Activated CD4-positive, alpha-beta T cell treated with anti-CD3 and anti-CD28 coated beads for 36 hours (primary cell): ENCODE data around the gene HLA-E. TPM values are rescaled to one million over a fixed set of nuclear protein-coding genes. Genes with fewer than 3 reads are reported as not detected.
A peak's percentile ranks its signal among the peaks of the same experiment; 100 is the strongest.
"Not testable (repeated sequence)": the region's sequence is repeated elsewhere in the genome, so short reads cannot be mapped to it uniquely, and the experiment has no call there.

ENCODE experiments used
- ATAC-seq: fragments of 200-7000 bp; cut with Tn5 transposase; one replicate; pipeline ENCODE4 v1.10.0; 2021; ENCODE audit warnings: mild to moderate bottlenecking, moderate library complexity
- CTCF ChIA-PET: fragments of 350-600 bp; sonication (Branson Sonifier 250); formaldehyde crosslinking; loops from one replicate; lab custom pipeline; 2021; ENCODE audit warnings: antibody characterized with exemption; lab: Charles Lee
- POLR2A ChIA-PET: fragments of 350-600 bp; sonication (Branson Sonifier 250); formaldehyde crosslinking; loops from one replicate; lab custom pipeline; 2021; ENCODE audit warnings: antibody characterized with exemption, inconsistent platforms; lab: Charles Lee
- DNase-seq: peaks from one replicate; pipeline ENCODE4 v3.0.0-alpha.2; 2020
- H3K27ac Mint-ChIP-seq: one replicate; pipeline ENCODE4 v1.8.0; 2021; ENCODE audit warnings: mixed read lengths
- H3K27me3 Mint-ChIP-seq: one replicate; pipeline ENCODE4 v1.8.0; 2021; ENCODE audit warnings: mixed read lengths
- H3K36me3 Mint-ChIP-seq: one replicate; pipeline ENCODE4 v1.8.0; 2021; ENCODE audit warnings: low read depth, mixed read lengths
- H3K4me1 Mint-ChIP-seq: one replicate; pipeline ENCODE4 v1.8.0; 2021; ENCODE audit warnings: mixed read lengths
- H3K4me3 Mint-ChIP-seq: one replicate; pipeline ENCODE4 v1.8.0; 2021; ENCODE audit warnings: mild to moderate bottlenecking, moderate library complexity, mixed read lengths
- H3K9me3 Mint-ChIP-seq: one replicate; pipeline ENCODE4 v1.8.0; 2021; ENCODE audit warnings: low read depth, mixed read lengths
- intact Hi-C, 2 experiments: fragments of 100-400 bp; cut with DNase I in 1 of 2; cut with micrococcal nuclease in 1 of 2; formaldehyde crosslinking; loops; one replicate each; pipeline versions ENCODE4 v1.14.2 to v1.15.1; 2022 to 2024; cut with DNase I, micrococcal nuclease
- total RNA-seq, 2 experiments: library from RNA; stranded (reverse); gene quantifications; one replicate each; pipeline ENCODE4 v1.2.3, GENCODE V29; 2021

Gene HLA-E
- total RNA-seq, 2 experiments from 2014 or later: 451 to 502 TPM

GRCh38 chr6:30507849-30508827 is 18.8 kb downstream of the HLA-E start:
- ChIA-PET CTCF (interaction anchor here (0.6 to 4.3 kb wide), 11 partner anchors 10 to 233 kb away, joined by 3 to 39 read pairs (median 4); no protein-coding TSS in a partner anchor), POLR2A (interaction anchor here (1.3 kb wide), 1 partner anchor 16 kb away, joined by 4 read pairs; no protein-coding TSS in a partner anchor)
- peak; percentile 47 for ATAC-seq
- no peak for DNase-seq
- no peaks in the 10 kb centered on the region for H3K27me3 Mint-ChIP-seq
- H3K36me3 Mint-ChIP-seq: peaks cover 2% of the 10 kb centered on the region
- H3K4me3 Mint-ChIP-seq: peak overlapping the region; percentile 51
- peak overlapping the region; percentile 94 for H3K27ac Mint-ChIP-seq
- intact Hi-C loops: loop anchor here (1.0 to 2.0 kb wide), 4 partner anchors 8 to 21 kb away; no protein-coding TSS in a partner anchor
- no peaks in the 10 kb centered on the region for H3K9me3 Mint-ChIP-seq
- H3K4me1 Mint-ChIP-seq: peaks cover 63% of the 10 kb centered on the region

GRCh38 chr6:30508890-30509736 is 19.8 kb downstream of the HLA-E start:
- POLR2A ChIA-PET: interaction anchor here (0.6 to 2.1 kb wide), 4 partner anchors 17 to 179 kb away, joined by 4 to 6 read pairs (median 5); no protein-coding TSS in a partner anchor
- Mint-ChIP-seq H3K4me1 (peaks cover 60% of the 10 kb centered on the region), H3K27ac (peak overlapping the region; percentile 94), H3K27me3 (no peaks in the 10 kb centered on the region), H3K4me3 (peak overlapping the region; percentile 51), H3K36me3 (peaks cover 2% of the 10 kb centered on the region), H3K9me3 (no peaks in the 10 kb centered on the region)
- ATAC-seq (peak; percentile 71), DNase-seq (peak; percentile 37)
- intact Hi-C loops: loop anchor here (1.0 to 2.0 kb wide), 4 partner anchors 7 to 20 kb away; no protein-coding TSS in a partner anchor
- CTCF ChIA-PET: interaction anchor here (0.6 to 4.3 kb wide), 15 partner anchors 9 to 62 kb away, joined by 3 to 39 read pairs (median 5); partner anchors contain the start of gene ABCF1

- intact Hi-C loops: loop anchor here in 1 of 2 experiments (10.0 kb wide), 1 partner anchor 1064 kb away; the partner anchor contains the start of genes LTA and TNF
- Mint-ChIP-seq H3K4me1 (peaks cover 72% of the 10 kb centered on the region), H3K9me3 (no peaks in the 10 kb centered on the region), H3K27me3 (no peaks in the 10 kb centered on the region), H3K4me3 (peak overlapping the region; percentile 49), H3K27ac (peak overlapping the region; percentile 72), H3K36me3 (peaks cover 2% of the 10 kb centered on the region)
- POLR2A ChIA-PET: interaction anchor here (0.7 to 2.1 kb wide), 3 partner anchors 10 to 20 kb away, joined by 3 to 6 read pairs (median 3); no protein-coding TSS in a partner anchor
- CTCF ChIA-PET: interaction anchor here (0.6 to 4.3 kb wide), 15 partner anchors 10 to 396 kb away, joined by 3 to 39 read pairs (median 7); no protein-coding TSS in a partner anchor
- DNase-seq: peak; percentile 3
- no peak for ATAC-seq
Observed at GRCh38 chr6:30510419-30511168, 21.3 kb downstream of the HLA-E start.

- H3K4me3 Mint-ChIP-seq: peak overlapping the region; percentile 49
- no peak for ATAC-seq
- no peaks in the 10 kb centered on the region for H3K27me3 Mint-ChIP-seq
- peaks cover 73% of the 10 kb centered on the region for H3K4me1 Mint-ChIP-seq
- DNase-seq: peak; percentile 3
- H3K27ac Mint-ChIP-seq: peak overlapping the region; percentile 72
- intact Hi-C loops: loop anchor here in 1 of 2 experiments (10.0 kb wide), 1 partner anchor 1064 kb away; the partner anchor contains the start of genes LTA and TNF
- H3K9me3 Mint-ChIP-seq: no peaks in the 10 kb centered on the region
- CTCF ChIA-PET: interaction anchor here (0.8 to 4.3 kb wide), 11 partner anchors 11 to 34 kb away, joined by 3 to 39 read pairs (median 7); no protein-coding TSS in a partner anchor
- POLR2A ChIA-PET: interaction anchor here (0.7 to 2.1 kb wide), 4 partner anchors 11 to 21 kb away, joined by 3 to 6 read pairs (median 3); no protein-coding TSS in a partner anchor
- H3K36me3 Mint-ChIP-seq: peaks cover 2% of the 10 kb centered on the region
Observed at GRCh38 chr6:30511169-30511546, 21.8 kb downstream of the HLA-E start.

GRCh38 chr6:30513451-30513850 is 24.1 kb downstream of the HLA-E start:
- Mint-ChIP-seq H3K4me3 (no peak overlapping the region), H3K36me3 (peaks cover 7% of the 10 kb centered on the region), H3K27me3 (no peaks in the 10 kb centered on the region), H3K27ac (no peak overlapping the region), H3K4me1 (peaks cover 70% of the 10 kb centered on the region), H3K9me3 (peaks cover 3% of the 10 kb centered on the region)
- ATAC-seq (no peak), DNase-seq (no peak)
- ChIA-PET CTCF (interaction anchor here (0.7 to 1.9 kb wide), 2 partner anchors 20 to 28 kb away, joined by 3 to 8 read pairs; no protein-coding TSS in a partner anchor), POLR2A (no interaction called here)
- intact Hi-C loops: loop anchor here in 1 of 2 experiments (10.0 kb wide), 1 partner anchor 1061 kb away; the partner anchor contains the start of genes LTA and TNF

- Mint-ChIP-seq H3K36me3 (peaks cover 19% of the 10 kb centered on the region), H3K27ac (peak overlapping the region; percentile 98), H3K4me3 (peak overlapping the region; percentile 74), H3K9me3 (peaks cover 12% of the 10 kb centered on the region), H3K4me1 (peaks cover 68% of the 10 kb centered on the region), H3K27me3 (no peaks in the 10 kb centered on the region)
- ATAC-seq: no peak
- ChIA-PET POLR2A (no interaction called here), CTCF (interaction anchor here (0.7 to 1.9 kb wide), 3 partner anchors 11 to 22 kb away, joined by 3 to 8 read pairs (median 3); no protein-coding TSS in a partner anchor)
- no peak for DNase-seq
- intact Hi-C loops: loop anchor here in 1 of 2 experiments (10.0 kb wide), 1 partner anchor 1060 kb away; the partner anchor contains the start of genes LTA and TNF
Observed at GRCh38 chr6:30515106-30515505, 25.8 kb downstream of the HLA-E start.

- Mint-ChIP-seq H3K9me3 (peaks cover 12% of the 10 kb centered on the region), H3K4me3 (peak overlapping the region; percentile 74), H3K27me3 (no peaks in the 10 kb centered on the region), H3K36me3 (peaks cover 23% of the 10 kb centered on the region), H3K27ac (peak overlapping the region; percentile 98), H3K4me1 (peaks cover 69% of the 10 kb centered on the region)
- ChIA-PET POLR2A (interaction anchor here (0.6 to 1.5 kb wide), 6 partner anchors 12 to 1030 kb away, joined by 3 to 12 read pairs (median 6); no protein-coding TSS in a partner anchor), CTCF (interaction anchor here (0.8 to 3.6 kb wide), 4 partner anchors 16 to 224 kb away, joined by 3 to 17 read pairs (median 6); no protein-coding TSS in a partner anchor)
- peak; percentile 96 for DNase-seq
- intact Hi-C loops: loop anchor here (1.0 to 10.0 kb wide), 9 partner anchors 8 to 1059 kb away; partner anchors contain the start of genes GNL1 (in 1 of the 2), HLA-E (in 1 of the 2), LTA (in 1 of the 2) and MRPS18B (in 1 of the 2)
- ATAC-seq: peak; percentile 87
Observed at GRCh38 chr6:30515944-30516753, 26.8 kb downstream of the HLA-E start.

GRCh38 chr6:30516754-30517076 is 27.4 kb downstream of the HLA-E start:
- intact Hi-C loops: loop anchor here (1.0 to 10.0 kb wide), 9 partner anchors 8 to 1058 kb away; partner anchors contain the start of genes GNL1 (in 1 of the 2), HLA-E (in 1 of the 2), LTA (in 1 of the 2) and MRPS18B (in 1 of the 2)
- H3K27ac Mint-ChIP-seq: peak overlapping the region; percentile 98
- peak overlapping the region; percentile 74 for H3K4me3 Mint-ChIP-seq
- not testable (repeated sequence) for ATAC-seq, DNase-seq, H3K27me3 Mint-ChIP-seq
- peaks cover 25% of the 10 kb centered on the region for H3K36me3 Mint-ChIP-seq
- POLR2A ChIA-PET: interaction anchor here (0.6 to 1.5 kb wide), 6 partner anchors 11 to 1029 kb away, joined by 3 to 12 read pairs (median 6); no protein-coding TSS in a partner anchor
- H3K4me1 Mint-ChIP-seq: peaks cover 69% of the 10 kb centered on the region
- peaks cover 12% of the 10 kb centered on the region for H3K9me3 Mint-ChIP-seq
- CTCF ChIA-PET: interaction anchor here (0.8 to 3.6 kb wide), 4 partner anchors 16 to 224 kb away, joined by 3 to 17 read pairs (median 6); no protein-coding TSS in a partner anchor
